Body of pancreas (tissue), 4 donors: ENCODE results near the gene PRF1. TPM values are rescaled to one million over a fixed set of nuclear protein-coding genes. Genes with fewer than 3 reads are reported as not detected.
"Not testable (repeated sequence)": the region's sequence is repeated elsewhere in the genome, so short reads cannot be mapped to it uniquely, and the experiment has no call there.

Experiments used
- ATAC-seq: fragments of 150-250 bp; one replicate; pipeline ENCODE4 v1.9.1; 2016
- DNase-seq, 4 donors: peaks; one replicate each; pipeline ENCODE4 v3.0.0-alpha.2; 2019
- H3K27ac ChIP-seq, 4 donors: fragments of 200-600 bp; sonication (generic); 1 replicate in 3 of 4; 2 replicates in 1 of 4; pipeline versions ENCODE4 v1.5.1 to v1.6.1; 2016 to 2019; ENCODE audit warnings: mild to moderate bottlenecking in 1 of 4, mixed read lengths in 1 of 4, moderate library complexity in 1 of 4
- H3K27me3 ChIP-seq, 2 donors: fragments of 200-600 bp; sonication (generic); one replicate each; pipeline ENCODE4 v1.6.0; 2016; ENCODE audit warnings: mild to moderate bottlenecking in 1 of 2
- H3K36me3 ChIP-seq, 2 donors: fragments of 200-600 bp; sonication (generic); replicated peaks in 1 of 2; 2 replicates each; pipeline ENCODE4 v1.5.1; 2016; ENCODE audit warnings: low read depth in 2 of 2; ENCODE audit not compliant: insufficient read depth in 1 of 2
- H3K4me1 ChIP-seq: fragments of 200-600 bp; sonication (generic); one replicate; pipeline ENCODE4 v1.6.0; 2016
- H3K4me3 ChIP-seq, 2 donors: fragments of 200-600 bp; sonication (generic); 1 replicate in 1 of 2; 2 replicates in 1 of 2; pipeline ENCODE4 v1.5.1; 2016 to 2019
- H3K9me3 ChIP-seq, 3 donors: fragments of 200-600 bp; sonication (generic); 1 replicate in 2 of 3; 2 replicates in 1 of 3; pipeline ENCODE4 v1.5.1; 2016
- POLR2A ChIP-seq, 3 donors: fragments of 450-650 bp; IDR thresholded peaks; one replicate each; pipeline ENCODE4 v1.6.1; 2016; ENCODE audit warnings: antibody characterized with exemption in 3 of 3, mild to moderate bottlenecking in 2 of 3
- WGBS, 2 donors: methylation state at CpG; one replicate each; pipeline ENCODE4 v1.1.5; 2017; 5-methylcytosine and 5-hydroxymethylcytosine counted together
- intact Hi-C: fragments of 100-400 bp; cut with DNase I; formaldehyde crosslinking; loops from one replicate; pipeline ENCODE4 v1.15.1; 2023
- total RNA-seq, 2 donors: library from RNA; depleted of rRNA; stranded (reverse); fragments of >200 nt; gene quantifications; one replicate each; pipeline ENCODE4 v1.1.0, GENCODE V29; 2016
- TF ChIP-seq, protein P1 (sequence below), 7 experiments: fragments of 450-650 bp in 4 of 7; fragments of 200-600 bp in 3 of 7; sonication (generic) in 3 of 7; IDR thresholded peaks; one replicate each; pipeline ENCODE4 v1.5.1; 2016 to 2019; ENCODE audit warnings: antibody characterized with exemption in 7 of 7

PRF1 gene
- total RNA-seq, 2 donors from 2014 or later, result 2.1 to 6.3 TPM

DNA sequence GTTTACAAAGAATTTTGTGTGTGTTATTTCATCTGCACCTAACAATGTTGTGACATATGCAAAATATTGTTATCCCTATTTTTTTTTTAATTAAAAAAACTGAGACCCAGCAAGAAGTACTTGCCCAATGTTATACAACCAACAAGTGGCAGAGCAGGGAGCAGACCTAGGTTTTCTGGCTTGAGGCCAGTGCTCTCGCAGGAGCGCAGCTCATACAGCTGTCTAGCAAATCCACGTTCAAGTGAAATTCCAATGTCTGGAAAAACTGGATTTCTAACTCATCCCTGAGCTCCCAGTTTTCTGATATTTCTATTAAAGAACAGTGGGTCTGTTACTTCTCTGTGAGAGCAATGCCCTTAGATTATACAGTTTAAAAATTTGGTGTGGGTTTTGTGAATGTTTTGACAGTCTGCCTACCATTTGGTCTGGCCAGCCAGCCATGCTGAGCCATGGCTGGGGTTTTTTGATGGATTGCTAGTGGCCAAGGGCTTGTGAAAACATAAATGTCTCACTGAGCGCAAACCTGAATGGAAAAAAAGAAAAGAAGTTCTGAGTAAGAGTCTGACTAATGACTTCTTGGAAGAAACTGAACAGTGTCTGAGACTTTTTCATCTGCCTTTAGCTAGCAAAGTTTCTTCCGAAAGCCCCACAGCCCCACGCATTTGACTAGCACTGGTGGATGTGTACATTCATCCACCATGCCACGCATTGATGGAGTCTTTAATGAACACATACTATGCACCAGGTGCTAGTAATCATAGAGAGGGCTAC lies 15.4 kb upstream of the PRF1 start:
- ATAC-seq (no peak), DNase-seq (no peak)
- H3K9me3 ChIP-seq, result peaks cover 0 to 8% (median 0%) of the 10 kb centered on the region in 3 donors
- no peak overlapping the region for H3K27ac ChIP-seq
- H3K4me1 ChIP-seq, result no peaks in the 10 kb centered on the region
- no peaks in the 10 kb centered on the region for H3K36me3 ChIP-seq
- TF ChIP-seq, protein P1, sequence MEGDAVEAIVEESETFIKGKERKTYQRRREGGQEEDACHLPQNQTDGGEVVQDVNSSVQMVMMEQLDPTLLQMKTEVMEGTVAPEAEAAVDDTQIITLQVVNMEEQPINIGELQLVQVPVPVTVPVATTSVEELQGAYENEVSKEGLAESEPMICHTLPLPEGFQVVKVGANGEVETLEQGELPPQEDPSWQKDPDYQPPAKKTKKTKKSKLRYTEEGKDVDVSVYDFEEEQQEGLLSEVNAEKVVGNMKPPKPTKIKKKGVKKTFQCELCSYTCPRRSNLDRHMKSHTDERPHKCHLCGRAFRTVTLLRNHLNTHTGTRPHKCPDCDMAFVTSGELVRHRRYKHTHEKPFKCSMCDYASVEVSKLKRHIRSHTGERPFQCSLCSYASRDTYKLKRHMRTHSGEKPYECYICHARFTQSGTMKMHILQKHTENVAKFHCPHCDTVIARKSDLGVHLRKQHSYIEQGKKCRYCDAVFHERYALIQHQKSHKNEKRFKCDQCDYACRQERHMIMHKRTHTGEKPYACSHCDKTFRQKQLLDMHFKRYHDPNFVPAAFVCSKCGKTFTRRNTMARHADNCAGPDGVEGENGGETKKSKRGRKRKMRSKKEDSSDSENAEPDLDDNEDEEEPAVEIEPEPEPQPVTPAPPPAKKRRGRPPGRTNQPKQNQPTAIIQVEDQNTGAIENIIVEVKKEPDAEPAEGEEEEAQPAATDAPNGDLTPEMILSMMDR (IDR thresholded peaks at IDR 0.05), result no peak
- H3K4me3 ChIP-seq, result no peak overlapping the region
- intact Hi-C loops, result no loop called here
- WGBS, 2 donors, result 56 to 63% methylated on average over 7 of the region's 7 CpGs
- no peaks in the 10 kb centered on the region for H3K27me3 ChIP-seq

DNA sequence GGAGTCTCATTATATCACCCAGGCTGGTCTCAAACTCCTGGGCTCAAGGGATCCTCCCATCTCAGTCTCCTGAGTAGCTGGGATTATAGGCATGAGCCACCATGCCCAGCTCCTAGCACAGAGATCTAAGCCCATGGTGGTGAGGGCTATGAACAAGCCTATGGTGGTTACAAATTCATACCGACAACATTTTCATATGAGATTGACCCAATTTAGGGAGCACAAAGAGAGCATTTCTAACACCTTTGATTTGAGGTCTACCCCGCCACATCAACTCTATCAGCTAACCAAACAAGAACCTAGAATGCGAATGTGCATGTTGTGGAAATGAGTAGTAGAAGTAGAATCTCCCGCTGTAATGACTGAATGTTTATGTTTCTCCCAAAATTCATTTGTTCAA lies 14.2 kb upstream of the PRF1 start:
- Histone ChIP-seq H3K27ac (no peak overlapping the region), H3K4me1 (no peaks in the 10 kb centered on the region), H3K27me3 (no peaks in the 10 kb centered on the region), H3K36me3 (no peaks in the 10 kb centered on the region), H3K4me3 (no peak overlapping the region), H3K9me3 (peaks cover 0 to 8% (median 0%) of the 10 kb centered on the region in 3 donors)
- no peak for ATAC-seq
- no peak for DNase-seq
- 86 to 93% methylated on average over 4 of the region's 4 CpGs for WGBS, 2 donors
- intact Hi-C loops, result no loop called here
- TF ChIP-seq, protein P1 (IDR thresholded peaks at IDR 0.05), result no peak
- TF ChIP-seq POLR2A (IDR thresholded peaks at IDR 0.05), result no peak

DNA sequence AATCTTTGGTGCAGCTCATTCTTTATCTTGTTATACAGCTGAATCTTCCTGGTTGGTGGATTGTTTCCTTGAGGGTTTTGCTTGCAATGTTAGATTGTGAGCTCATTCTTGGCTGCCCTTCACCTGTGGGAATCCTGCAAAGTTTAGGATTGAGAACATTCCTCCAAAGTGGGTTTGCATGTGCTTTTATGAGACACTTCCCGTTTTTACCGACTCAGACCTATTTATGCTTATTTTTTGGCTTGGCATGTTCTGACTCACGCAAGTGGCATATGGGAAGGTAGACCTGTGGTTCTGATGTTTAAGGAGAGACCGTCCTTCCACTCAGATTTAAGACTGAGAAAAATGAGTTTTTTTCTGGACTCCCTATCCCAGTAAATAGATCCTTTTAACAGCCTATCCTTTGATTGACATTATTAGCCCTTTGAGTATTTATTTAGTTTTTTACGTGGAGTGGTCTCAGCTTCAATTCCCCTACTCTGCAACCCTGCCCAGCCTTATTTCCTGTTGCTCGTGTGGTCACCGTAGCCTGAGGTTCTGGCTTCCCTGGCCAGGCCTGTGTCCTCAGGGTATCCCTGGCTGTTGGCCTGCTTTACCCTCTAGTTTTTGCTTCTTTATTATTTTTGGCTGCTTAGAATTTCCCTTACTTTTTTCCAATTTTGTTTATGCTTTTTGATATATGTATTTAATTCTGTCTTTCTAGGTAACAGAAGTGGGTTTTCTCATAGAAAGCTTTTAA lies 13.4 kb upstream of the PRF1 start:
- no peaks in the 10 kb centered on the region for H3K27me3 ChIP-seq
- no peak for DNase-seq
- no peak for TF ChIP-seq POLR2A (IDR thresholded peaks at IDR 0.05)
- TF ChIP-seq, protein P1 (IDR thresholded peaks at IDR 0.05), result no peak
- H3K4me3 ChIP-seq, result no peak overlapping the region
- intact Hi-C loops, result no loop called here
- ATAC-seq, result no peak
- H3K4me1 ChIP-seq, result no peaks in the 10 kb centered on the region
- WGBS, 2 donors, result 60 to 78% methylated on average over 7 of the region's 7 CpGs
- H3K9me3 ChIP-seq, result peaks cover 0 to 8% (median 0%) of the 10 kb centered on the region in 3 donors
- H3K27ac ChIP-seq, result no peak overlapping the region
- H3K36me3 ChIP-seq, result no peaks in the 10 kb centered on the region

DNA sequence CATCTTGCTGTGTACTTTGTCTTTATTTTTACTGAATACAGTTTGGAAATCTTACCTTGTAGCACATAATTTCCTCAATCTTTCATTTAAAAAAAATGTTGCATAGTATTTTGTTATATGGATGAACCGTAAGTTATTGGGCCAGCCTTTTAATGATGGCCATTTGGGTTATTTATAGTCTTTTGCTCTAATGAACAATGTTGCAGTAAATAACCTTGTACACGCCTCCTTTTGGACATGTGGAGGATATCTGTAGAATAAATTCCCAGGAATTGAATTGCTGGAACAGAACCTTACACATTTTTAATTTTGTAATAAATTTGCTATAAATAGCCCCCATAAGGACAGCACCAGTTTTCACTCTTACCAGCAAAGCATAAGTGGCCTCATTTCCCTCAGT lies 12.7 kb upstream of the PRF1 start:
- no peak for ATAC-seq
- Histone ChIP-seq H3K4me3 (no peak overlapping the region), H3K4me1 (no peaks in the 10 kb centered on the region), H3K27ac (no peak overlapping the region), H3K36me3 (no peaks in the 10 kb centered on the region), H3K9me3 (peaks cover 0 to 3% (median 0%) of the 10 kb centered on the region in 3 donors), H3K27me3 (no peaks in the 10 kb centered on the region)
- no peak for TF ChIP-seq POLR2A (IDR thresholded peaks at IDR 0.05)
- TF ChIP-seq, protein P1 (IDR thresholded peaks at IDR 0.05), result no peak
- intact Hi-C loops, result no loop called here
- DNase-seq, result no peak
- WGBS, 2 donors, result 78 to 84% methylated on average over 2 of the region's 2 CpGs

DNA sequence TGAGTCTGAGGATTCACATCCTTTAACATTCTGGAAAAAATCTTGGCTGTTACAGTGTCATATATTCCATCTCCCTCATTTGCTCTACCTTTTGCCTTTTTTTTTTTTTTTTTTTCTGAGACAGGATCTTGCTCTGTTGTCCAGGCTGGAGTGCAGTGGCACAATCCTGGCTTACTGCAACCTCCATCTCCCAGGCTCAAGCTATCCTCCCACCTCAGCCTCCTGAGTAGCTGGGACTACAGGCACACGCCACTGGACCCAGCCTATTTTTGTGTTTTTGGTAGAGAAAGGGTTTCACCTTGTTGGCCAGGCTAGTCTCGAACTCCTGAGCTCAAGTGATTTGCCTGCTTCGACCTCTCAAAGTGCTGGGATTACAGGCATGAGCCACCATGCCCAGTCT lies 11.8 kb upstream of the PRF1 start:
- H3K4me1 ChIP-seq, H3K4me3 ChIP-seq, H3K27me3 ChIP-seq, intact Hi-C loops, ATAC-seq, H3K36me3 ChIP-seq, H3K9me3 ChIP-seq, DNase-seq, H3K27ac ChIP-seq: not testable (repeated sequence)
- WGBS, 2 donors, result 75 to 79% methylated on average over 3 of the region's 3 CpGs
